Nasal cavity respiratory epithelium epithelial cell of viscerocranial mucosa (primary cell): ENCODE data around the gene CLBA1. TPM values are rescaled to one million over a fixed set of nuclear protein-coding genes. Genes with fewer than 3 reads are reported as not detected.

Source experiments
- total RNA-seq: library from RNA; depleted of rRNA; stranded (reverse); fragments of >200 nt; gene quantifications from 2 replicates; pipeline ENCODE4 v1.2.3, GENCODE V29; 2014

The CLBA1 gene
- 11.8 and 13.0 TPM in 2 replicates for total RNA-seq

GRCh38 chr14:104985675-104986486 is at the start of gene CLBA1:
Gene CLBA1 (plus strand): TSS chr14:104985788. CDS start chr14:104986432, 644 bp downstream.

GRCh38 chr14:104977681-104978653 is 7.6 kb upstream of the CLBA1 start, which contains the start of gene AHNAK2:
Gene AHNAK2 (minus strand): TSS chr14:104978374. CDS start chr14:104978237, 137 bp downstream.

GRCh38 chr14:105020815-105021655 is 35.4 kb downstream of the CLBA1 start, which contains the start of gene CDCA4:
Gene CDCA4 (minus strand): TSS chr14:105021083. CDS start chr14:105011929, 9,154 bp downstream.

Other genes starting within 250 kb of the CLBA1 start
- 31.0 and 56.4 TPM in 2 replicates for gene SIVA1, start 232.6 kb upstream of the CLBA1 start, total RNA-seq
- gene AKT1, start 190.0 kb upstream of the CLBA1 start, total RNA-seq = 88.9 and 171 TPM in 2 replicates
- 3.8 and 5.1 TPM in 2 replicates for gene ZBTB42, start 184.7 kb upstream of the CLBA1 start, total RNA-seq
- 37.6 and 72.1 TPM in 2 replicates for gene CEP170B, start 120.5 kb upstream of the CLBA1 start, total RNA-seq
- not detected in 2 replicates for gene PLD4, start 60.9 kb upstream of the CLBA1 start, total RNA-seq
- gene AHNAK2, start 7.4 kb upstream of the CLBA1 start, total RNA-seq = 283 and 1,136 TPM in 2 replicates
- gene CDCA4, start 35.3 kb downstream of the CLBA1 start, total RNA-seq = 34.6 and 44.4 TPM in 2 replicates
- under 0.01 and 0.21 TPM in 2 replicates for gene GPR132, start 79.6 kb downstream of the CLBA1 start, total RNA-seq
- gene JAG2, start 183.0 kb downstream of the CLBA1 start, total RNA-seq = 19.8 and 56.0 TPM in 2 replicates
- gene NUDT14, start 195.5 kb downstream of the CLBA1 start, total RNA-seq = 23.4 and 31.1 TPM in 2 replicates